Muscle of back (tissue), 10 donors: ENCODE results near the gene FBXO21. TPM values are rescaled to one million over a fixed set of nuclear protein-coding genes. Genes with fewer than 3 reads are reported as not detected.

Source experiments
- polyA plus RNA-seq, 10 donors: library from polyadenylated mRNA; unstranded; fragments of 120-200 nt; gene quantifications; one replicate each; pipeline ENCODE4 v1.2.1, GENCODE V29; 2013; ENCODE audit not compliant: insufficient read length in 10 of 10

The FBXO21 gene
- polyA plus RNA-seq, 10 donors = 20.6 to 27.3 (median 23.4) TPM

Other genes with a start within 250 kb of the FBXO21 start
- 1 to 10 TPM; 2.8 to 6.2 (median 4.7) TPM for gene TESC, start 91.1 kb downstream of the FBXO21 start, polyA plus RNA-seq
- gene NOS1, start 171.2 kb upstream of the FBXO21 start, polyA plus RNA-seq = 1 to 10 TPM in 2 of 10 donors, under 1 TPM in 8; 0.07 to 1.7 (median 0.48) TPM